ENCODE results near the gene TANK. TPM values are rescaled to one million over a fixed set of nuclear protein-coding genes. Genes with fewer than 3 reads are reported as not detected.
A peak's percentile ranks its signal among the peaks of the same experiment; 100 is the strongest.

Gene TANK, protein sequence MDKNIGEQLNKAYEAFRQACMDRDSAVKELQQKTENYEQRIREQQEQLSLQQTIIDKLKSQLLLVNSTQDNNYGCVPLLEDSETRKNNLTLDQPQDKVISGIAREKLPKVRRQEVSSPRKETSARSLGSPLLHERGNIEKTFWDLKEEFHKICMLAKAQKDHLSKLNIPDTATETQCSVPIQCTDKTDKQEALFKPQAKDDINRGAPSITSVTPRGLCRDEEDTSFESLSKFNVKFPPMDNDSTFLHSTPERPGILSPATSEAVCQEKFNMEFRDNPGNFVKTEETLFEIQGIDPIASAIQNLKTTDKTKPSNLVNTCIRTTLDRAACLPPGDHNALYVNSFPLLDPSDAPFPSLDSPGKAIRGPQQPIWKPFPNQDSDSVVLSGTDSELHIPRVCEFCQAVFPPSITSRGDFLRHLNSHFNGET
- total RNA-seq = 25.7 and 30.2 TPM in 2 replicates
- long read RNA-seq, transcript TANK-202 (8 exons, 2,171 nt) = major isoform, 39 of 74 reads
- long read RNA-seq, partial matches to known transcripts = 5 of 74 reads
- long read RNA-seq, other reads (novel, unspliced or antisense) = 30 of 74 reads

DNA sequence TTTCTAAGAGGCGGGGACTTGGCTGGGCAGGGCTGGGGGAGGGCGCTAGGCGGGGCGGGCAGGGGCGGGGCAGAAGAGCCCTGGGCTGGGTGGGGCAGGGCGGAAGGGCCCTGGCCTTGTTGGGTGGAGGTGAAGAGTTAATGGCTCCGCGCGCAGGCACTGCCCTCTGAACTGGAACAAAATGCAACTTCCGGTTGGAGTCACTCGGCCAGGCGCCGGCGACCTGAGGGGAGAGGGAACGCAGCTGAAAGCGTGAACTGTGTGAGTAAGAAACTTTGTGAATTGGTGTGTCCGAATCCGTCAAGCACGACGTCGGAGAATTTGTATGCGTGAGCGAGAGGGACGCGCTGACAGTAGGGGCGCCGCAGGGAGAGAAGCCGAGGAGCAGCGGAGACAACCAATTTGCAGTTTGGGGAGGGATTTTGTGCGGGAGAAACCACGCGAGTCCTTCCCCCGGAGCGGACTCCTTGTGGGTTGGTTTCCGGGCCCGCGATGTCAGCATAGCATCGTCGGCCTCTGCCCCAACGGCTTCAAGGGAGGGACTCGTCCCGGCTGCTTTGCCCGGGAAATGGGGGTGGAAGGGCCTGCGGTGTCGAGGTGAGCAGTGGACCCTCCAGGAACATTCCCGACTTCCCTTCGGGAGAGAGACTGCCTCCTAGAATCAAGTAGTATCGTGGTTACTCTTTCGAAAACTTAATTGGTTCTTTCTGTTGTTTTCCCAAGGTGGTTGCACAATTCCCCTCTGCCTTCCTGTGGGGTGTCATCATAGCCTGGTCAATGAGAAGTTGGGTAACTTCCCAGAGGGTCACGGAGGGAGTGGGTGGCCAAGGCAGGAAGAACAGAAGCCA lies at the start of gene TANK:
TSS of gene TANK (plus strand) at position 203 of the 848 bp plus-strand sequence. CDS start 19,235 bp downstream, outside the sequence.
- DNase-seq (ENCODE audit: low read depth, low spot score) = peak; percentile 77
- no peaks in the 10 kb centered on the region for H3K27me3 Mint-ChIP-seq (ENCODE audit: low read depth)
- H3K27ac Mint-ChIP-seq (ENCODE audit: unreplicated experiment) = peak within 1 kb of the TSS; percentile 99
- H3K9me3 Mint-ChIP-seq = no peaks in the 10 kb centered on the region
- H3K4me1 Mint-ChIP-seq = peaks cover 34% of the 10 kb centered on the region
- TF ChIP-seq, protein P1, sequence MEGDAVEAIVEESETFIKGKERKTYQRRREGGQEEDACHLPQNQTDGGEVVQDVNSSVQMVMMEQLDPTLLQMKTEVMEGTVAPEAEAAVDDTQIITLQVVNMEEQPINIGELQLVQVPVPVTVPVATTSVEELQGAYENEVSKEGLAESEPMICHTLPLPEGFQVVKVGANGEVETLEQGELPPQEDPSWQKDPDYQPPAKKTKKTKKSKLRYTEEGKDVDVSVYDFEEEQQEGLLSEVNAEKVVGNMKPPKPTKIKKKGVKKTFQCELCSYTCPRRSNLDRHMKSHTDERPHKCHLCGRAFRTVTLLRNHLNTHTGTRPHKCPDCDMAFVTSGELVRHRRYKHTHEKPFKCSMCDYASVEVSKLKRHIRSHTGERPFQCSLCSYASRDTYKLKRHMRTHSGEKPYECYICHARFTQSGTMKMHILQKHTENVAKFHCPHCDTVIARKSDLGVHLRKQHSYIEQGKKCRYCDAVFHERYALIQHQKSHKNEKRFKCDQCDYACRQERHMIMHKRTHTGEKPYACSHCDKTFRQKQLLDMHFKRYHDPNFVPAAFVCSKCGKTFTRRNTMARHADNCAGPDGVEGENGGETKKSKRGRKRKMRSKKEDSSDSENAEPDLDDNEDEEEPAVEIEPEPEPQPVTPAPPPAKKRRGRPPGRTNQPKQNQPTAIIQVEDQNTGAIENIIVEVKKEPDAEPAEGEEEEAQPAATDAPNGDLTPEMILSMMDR (conservative IDR thresholded peaks at IDR 0.05) = no peak
- H3K4me3 Mint-ChIP-seq = peak within 1 kb of the TSS; percentile 99
- H3K36me3 Mint-ChIP-seq (ENCODE audit: low read depth) = peaks cover 2% of the 10 kb centered on the region

DNA sequence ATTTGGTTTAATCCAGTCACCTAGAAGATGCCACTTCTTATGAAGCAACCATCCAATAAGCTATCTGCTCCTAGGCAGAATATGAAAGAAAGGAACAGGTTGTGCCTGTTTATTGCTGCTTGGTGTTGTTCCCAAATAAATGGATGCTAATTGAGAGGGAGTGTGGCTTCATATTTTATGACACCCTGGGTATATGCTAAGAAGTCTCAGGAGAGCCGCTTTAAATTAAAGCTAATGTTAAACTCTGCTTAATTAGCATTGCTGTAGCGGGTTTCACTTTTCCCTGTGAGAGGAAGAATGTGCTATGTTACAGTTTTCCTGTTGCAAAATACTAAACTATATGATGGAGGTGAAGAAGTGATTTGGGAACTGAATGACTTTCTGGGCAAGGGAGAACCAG lies 48.7 kb upstream of the TANK start:
- no peak for DNase-seq (ENCODE audit: low read depth, low spot score)
- H3K36me3 Mint-ChIP-seq (ENCODE audit: low read depth) = no peaks in the 10 kb centered on the region
- no peaks in the 10 kb centered on the region for H3K9me3 Mint-ChIP-seq
- H3K4me1 Mint-ChIP-seq = no peaks in the 10 kb centered on the region
- TF ChIP-seq, protein P1 (conservative IDR thresholded peaks at IDR 0.05) = no peak
- peaks cover 2% of the 10 kb centered on the region for H3K27me3 Mint-ChIP-seq (ENCODE audit: low read depth)
- H3K27ac Mint-ChIP-seq (ENCODE audit: unreplicated experiment) = no peak overlapping the region
- no peak overlapping the region for H3K4me3 Mint-ChIP-seq

DNA sequence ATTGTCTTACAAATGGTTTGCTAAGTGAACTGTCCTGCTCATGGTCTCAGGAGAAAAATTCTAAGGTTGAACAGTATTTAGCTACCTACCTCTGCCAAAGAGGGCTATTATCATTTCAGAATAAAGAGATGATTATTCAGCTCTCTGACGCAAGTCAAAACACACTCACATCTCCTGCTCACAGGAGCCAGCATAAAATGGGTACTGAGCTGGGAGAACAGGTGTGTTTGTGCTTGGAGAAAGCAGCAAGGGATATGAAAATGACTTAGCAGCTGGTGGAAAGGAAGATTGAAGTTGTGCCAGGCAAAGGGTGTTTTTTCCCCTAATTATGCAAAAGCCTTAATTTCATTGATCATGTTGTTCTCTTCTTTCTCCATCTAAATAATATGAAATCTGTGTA lies 47.3 kb upstream of the TANK start:
- H3K9me3 Mint-ChIP-seq = no peaks in the 10 kb centered on the region
- no peak overlapping the region for H3K27ac Mint-ChIP-seq (ENCODE audit: unreplicated experiment)
- no peak for DNase-seq (ENCODE audit: low read depth, low spot score)
- no peaks in the 10 kb centered on the region for H3K4me1 Mint-ChIP-seq
- no peaks in the 10 kb centered on the region for H3K36me3 Mint-ChIP-seq (ENCODE audit: low read depth)
- H3K4me3 Mint-ChIP-seq = no peak overlapping the region
- TF ChIP-seq, protein P1 (conservative IDR thresholded peaks at IDR 0.05) = no peak
- H3K27me3 Mint-ChIP-seq (ENCODE audit: low read depth) = peaks cover 2% of the 10 kb centered on the region

DNA sequence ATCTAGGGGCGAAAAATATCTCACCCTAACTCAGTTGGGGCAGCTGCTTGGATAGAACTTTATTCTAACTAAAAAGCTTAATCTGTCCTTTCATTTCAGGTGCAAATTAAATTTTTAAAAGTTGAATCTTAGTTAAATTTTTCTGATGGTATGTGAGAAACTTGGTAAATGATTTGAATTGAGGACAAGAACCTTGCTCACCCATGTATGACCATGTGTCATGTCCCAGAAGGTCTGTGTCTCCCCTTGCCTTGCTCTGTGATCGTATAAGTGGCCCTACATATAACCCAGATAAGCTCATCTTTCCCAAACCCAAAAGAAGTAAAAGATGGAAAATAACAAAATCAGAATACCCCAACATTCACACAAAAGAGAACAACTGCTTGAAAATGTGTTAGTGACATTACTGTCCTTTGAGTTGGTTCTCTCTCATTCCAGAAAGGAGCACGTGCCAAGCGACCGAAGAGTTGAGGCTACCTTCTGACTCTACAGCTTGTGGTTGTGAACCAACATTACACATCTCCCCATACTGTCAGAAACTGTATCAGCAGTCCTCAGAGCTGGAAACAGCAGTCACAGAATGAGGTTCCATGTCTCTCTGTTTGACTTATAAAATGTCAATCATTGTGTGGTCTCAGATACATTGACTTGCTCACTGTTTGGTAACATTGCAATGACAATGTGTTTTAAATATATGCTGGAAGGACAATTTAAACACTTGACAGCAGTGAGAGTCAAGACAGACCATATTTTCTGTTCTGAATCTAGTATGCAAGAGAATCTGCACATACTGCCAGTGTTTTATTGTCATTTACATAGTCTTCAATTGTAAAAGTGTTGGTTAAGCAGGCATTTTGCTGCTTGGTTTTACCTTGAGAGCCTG lies 46.3 kb upstream of the TANK start:
- H3K9me3 Mint-ChIP-seq = no peaks in the 10 kb centered on the region
- peaks cover 2% of the 10 kb centered on the region for H3K27me3 Mint-ChIP-seq (ENCODE audit: low read depth)
- H3K4me1 Mint-ChIP-seq = no peaks in the 10 kb centered on the region
- H3K27ac Mint-ChIP-seq (ENCODE audit: unreplicated experiment) = no peak overlapping the region
- DNase-seq (ENCODE audit: low read depth, low spot score) = no peak
- H3K4me3 Mint-ChIP-seq = no peak overlapping the region
- H3K36me3 Mint-ChIP-seq (ENCODE audit: low read depth) = no peaks in the 10 kb centered on the region
- TF ChIP-seq, protein P1 (conservative IDR thresholded peaks at IDR 0.05) = no peak

DNA sequence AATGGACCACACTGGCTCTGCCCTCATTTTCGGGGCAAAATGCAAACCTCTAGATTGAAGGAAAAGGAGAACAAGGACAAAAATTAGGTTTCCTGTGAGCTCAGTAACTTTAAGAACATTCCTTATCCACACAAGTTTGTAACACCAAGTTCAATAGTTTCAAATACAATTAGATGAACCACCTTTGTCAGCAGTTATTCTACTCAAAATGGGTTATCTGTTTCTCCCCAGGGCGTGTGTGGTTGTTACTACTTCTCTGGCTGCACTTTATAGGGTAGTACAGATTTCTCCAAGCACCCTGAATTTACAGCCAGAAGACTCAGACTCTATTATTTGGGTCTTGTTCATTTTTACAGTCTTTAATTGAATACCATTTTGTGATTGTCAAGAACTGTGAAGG lies 45.0 kb upstream of the TANK start:
- Mint-ChIP-seq H3K36me3 (ENCODE audit: low read depth) (no peaks in the 10 kb centered on the region), H3K27me3 (ENCODE audit: low read depth) (peaks cover 2% of the 10 kb centered on the region), H3K27ac (ENCODE audit: unreplicated experiment) (peak overlapping the region; percentile 16), H3K4me1 (no peaks in the 10 kb centered on the region), H3K9me3 (no peaks in the 10 kb centered on the region), H3K4me3 (no peak overlapping the region)
- TF ChIP-seq, protein P1 (conservative IDR thresholded peaks at IDR 0.05) = no peak
- no peak for DNase-seq (ENCODE audit: low read depth, low spot score)
